GM23248 (cell line): ENCODE data around the gene BICC1. TPM values are rescaled to one million over a fixed set of nuclear protein-coding genes. Genes with fewer than 3 reads are reported as not detected.
A peak's percentile ranks its signal among the peaks of the same experiment; 100 is the strongest.

ENCODE experiments used
- DNase-seq: peaks from one replicate; pipeline ENCODE4 v3.0.0-alpha.2; 2015
- H2AFZ ChIP-seq: fragments of 200-600 bp; sonication (generic); 2 replicates; pipeline ENCODE4 v1.6.1; 2016; ENCODE audit warnings: antibody characterized with exemption
- H3F3A ChIP-seq: fragments of 200-600 bp; sonication (generic); 2 replicates; pipeline ENCODE4 v1.6.1; 2016; ENCODE audit warnings: mild to moderate bottlenecking, antibody characterized with exemption, mixed run types; ENCODE audit not compliant: insufficient read depth
- H3K27ac ChIP-seq: fragments of 200-600 bp; sonication (generic); 2 replicates; pipeline ENCODE4 v1.5.1; 2016; ENCODE audit warnings: mild to moderate bottlenecking
- H3K27me3 ChIP-seq: fragments of 200-600 bp; sonication (generic); replicated peaks from 2 replicates; pipeline ENCODE4 v1.6.1; 2016; ENCODE audit warnings: mild to moderate bottlenecking; ENCODE audit not compliant: insufficient read depth
- H3K36me3 ChIP-seq: fragments of 200-600 bp; sonication (generic); 2 replicates; pipeline ENCODE4 v1.6.1; 2016; ENCODE audit warnings: low read depth, mild to moderate bottlenecking
- H3K4me1 ChIP-seq: fragments of 200-600 bp; sonication (generic); 2 replicates; pipeline ENCODE4 v1.6.1; 2016; ENCODE audit warnings: mild to moderate bottlenecking; ENCODE audit not compliant: insufficient read depth
- H3K4me2 ChIP-seq: fragments of 200-600 bp; sonication (generic); one replicate; pipeline ENCODE4 v1.6.1; 2016; ENCODE audit warnings: mild to moderate bottlenecking; ENCODE audit not compliant: unreplicated experiment
- H3K4me3 ChIP-seq: fragments of 200-600 bp; sonication (generic); 2 replicates; pipeline ENCODE4 v1.5.1; 2016; ENCODE audit warnings: mild to moderate bottlenecking
- H3K79me2 ChIP-seq: fragments of 200-600 bp; sonication (generic); 2 replicates; pipeline ENCODE4 v1.6.1; 2016; ENCODE audit warnings: mild to moderate bottlenecking; ENCODE audit not compliant: insufficient read depth
- H3K9ac ChIP-seq: fragments of 200-600 bp; sonication (generic); 2 replicates; pipeline ENCODE4 v1.6.1; 2016; ENCODE audit warnings: mild to moderate bottlenecking
- H3K9me2 ChIP-seq: fragments of 200-600 bp; sonication (generic); 2 replicates; pipeline ENCODE4 v1.6.1; 2016; ENCODE audit warnings: mixed run types, mild to moderate bottlenecking, moderate library complexity; ENCODE audit not compliant: insufficient read depth
- H3K9me3 ChIP-seq: fragments of 200-600 bp; sonication (generic); one replicate; pipeline ENCODE4 v1.6.1; 2017; ENCODE audit warnings: low read depth
- H4K20me1 ChIP-seq: fragments of 200-600 bp; sonication (generic); 2 replicates; pipeline ENCODE4 v1.6.0; 2016; ENCODE audit not compliant: insufficient read depth
- EZH2 ChIP-seq: fragments of 200-600 bp; sonication (generic); IDR thresholded peaks from 2 replicates; pipeline ENCODE4 v1.6.1; 2018; ENCODE audit warnings: antibody characterized with exemption, mild to moderate bottlenecking; ENCODE audit not compliant: insufficient read depth, poor library complexity, severe bottlenecking
- EZH2phosphoT487 ChIP-seq: fragments of 200-600 bp; sonication (generic); IDR thresholded peaks from 2 replicates; pipeline ENCODE4 v1.6.1; 2018; ENCODE audit warnings: antibody characterized with exemption, moderate library complexity, mild to moderate bottlenecking, low read depth; ENCODE audit not compliant: insufficient read depth
- WGBS, 2 experiments: methylation state at CpG; one replicate each; pipeline ENCODE4 v1.1.6; 2015 to 2017; ENCODE audit warnings: low lambda C conversion rate in 2 of 2, low coverage in 1 of 2; ENCODE audit errors: missing lambda C conversion rate in 2 of 2; 5-methylcytosine and 5-hydroxymethylcytosine counted together
- in situ Hi-C: fragments of 300-500 bp; cut with MboI; formaldehyde crosslinking; loops from 2 replicates; pipeline ENCODE4 v1.15.0; 2020
- polyA plus RNA-seq: library from polyadenylated mRNA; unstranded; fragments of >200 nt; fragmentation: Nextera tagmentation; extraction: Ambion mirVana; gene quantifications from 2 replicates; pipeline ENCODE4 v1.2.1, GENCODE V29; 2016
- total RNA-seq: library from RNA; depleted of rRNA; stranded (reverse); fragments of >200 nt; shearing (Covaris generic); gene quantifications from 2 replicates; pipeline ENCODE4 v1.2.3, GENCODE V29; 2014

The BICC1 gene
- total and polyA plus RNA-seq, 2 experiments from 2014 or later: 80.5 to 97.0 TPM

DNA sequence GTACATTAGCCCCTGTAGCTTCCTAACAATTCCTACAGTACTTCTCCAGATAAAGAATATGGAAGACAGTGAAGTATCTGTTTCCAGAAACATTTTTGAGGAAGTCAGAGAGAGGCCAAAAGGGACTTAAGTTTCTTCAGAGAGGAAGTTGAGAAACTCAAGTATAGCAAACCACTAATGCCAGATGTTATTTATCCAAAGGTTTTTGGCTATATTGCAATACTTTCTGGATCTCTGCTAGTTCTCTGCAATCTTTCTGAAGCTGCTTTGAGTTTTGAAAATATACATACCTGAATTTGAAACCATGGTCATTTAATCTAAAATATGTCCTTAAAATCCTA lies 64.7 kb downstream of the BICC1 start:
- no peak for TF ChIP-seq EZH2phosphoT487
- TF ChIP-seq EZH2: no peak
- H3K27me3 ChIP-seq: no peaks in the 10 kb centered on the region
- H3K4me3 ChIP-seq: peak overlapping the region; percentile 31
- peak; percentile 84 for DNase-seq
- H3K9me3 ChIP-seq: no peaks in the 10 kb centered on the region
- H3K4me1 ChIP-seq: peaks cover 99% of the 10 kb centered on the region
- H3K4me2 ChIP-seq: peak overlapping the region; percentile 70
- H3K9ac ChIP-seq: peak overlapping the region; percentile 24; the same call in 1 of the 2 replicates
- H3F3A ChIP-seq: peaks cover 64% of the 10 kb centered on the region
- in situ Hi-C loops: no loop called here
- peak overlapping the region; percentile 74 for H3K27ac ChIP-seq
- no peaks in the 10 kb centered on the region for H3K36me3 ChIP-seq
- H3K79me2 ChIP-seq: peaks cover 99% of the 10 kb centered on the region
- no peak overlapping the region for H2AFZ ChIP-seq
- H3K9me2 ChIP-seq: no peaks in the 10 kb centered on the region
- H4K20me1 ChIP-seq: 0 out of 2 replicates have a peak, but pooled peaks cover 2% of the 10 kb centered on the region

- Histone ChIP-seq H2AFZ (no peak overlapping the region), H3K9ac (peak overlapping the region; percentile 65), H3K9me2 (no peaks in the 10 kb centered on the region), H3K27ac (peak overlapping the region; percentile 74), H4K20me1 (no peaks in the 10 kb centered on the region), H3K9me3 (no peaks in the 10 kb centered on the region), H3K4me3 (no peak overlapping the region), H3K4me2 (peak overlapping the region; percentile 70), H3F3A (peaks cover 54% of the 10 kb centered on the region), H3K27me3 (no peaks in the 10 kb centered on the region), H3K4me1 (peaks cover 93% of the 10 kb centered on the region), H3K79me2 (peaks cover 99% of the 10 kb centered on the region), H3K36me3 (no peaks in the 10 kb centered on the region)
- in situ Hi-C loops: no loop called here
- no peak for TF ChIP-seq EZH2
- TF ChIP-seq EZH2phosphoT487: no peak
- peak; percentile 32 for DNase-seq
- 79 to 81% methylated on average over 8 of the region's 8 CpGs for WGBS, 2 experiments
Observed at GRCh38 chr10:58578366-58578765, 65.7 kb downstream of the BICC1 start.

- Histone ChIP-seq H3K9me3 (no peaks in the 10 kb centered on the region), H3K4me2 (peak overlapping the region; percentile 70), H3K4me1 (peaks cover 85% of the 10 kb centered on the region), H3K4me3 (peak overlapping the region; percentile 17; the same call in 1 of the 2 replicates), H4K20me1 (0 out of 2 replicates have a peak, but pooled peaks cover 1% of the 10 kb centered on the region), H2AFZ (no peak overlapping the region), H3F3A (peaks cover 46% of the 10 kb centered on the region), H3K27me3 (no peaks in the 10 kb centered on the region), H3K27ac (peak overlapping the region; percentile 74), H3K36me3 (no peaks in the 10 kb centered on the region), H3K9ac (peak overlapping the region; percentile 65), H3K9me2 (no peaks in the 10 kb centered on the region), H3K79me2 (peaks cover 99% of the 10 kb centered on the region)
- TF ChIP-seq EZH2: no peak
- no peak for TF ChIP-seq EZH2phosphoT487
- 47 to 56% methylated on average over 11 of the region's 11 CpGs for WGBS, 2 experiments
- DNase-seq: peak; percentile 86
- in situ Hi-C loops: no loop called here
Observed at GRCh38 chr10:58579011-58579655, 66.5 kb downstream of the BICC1 start.

DNA sequence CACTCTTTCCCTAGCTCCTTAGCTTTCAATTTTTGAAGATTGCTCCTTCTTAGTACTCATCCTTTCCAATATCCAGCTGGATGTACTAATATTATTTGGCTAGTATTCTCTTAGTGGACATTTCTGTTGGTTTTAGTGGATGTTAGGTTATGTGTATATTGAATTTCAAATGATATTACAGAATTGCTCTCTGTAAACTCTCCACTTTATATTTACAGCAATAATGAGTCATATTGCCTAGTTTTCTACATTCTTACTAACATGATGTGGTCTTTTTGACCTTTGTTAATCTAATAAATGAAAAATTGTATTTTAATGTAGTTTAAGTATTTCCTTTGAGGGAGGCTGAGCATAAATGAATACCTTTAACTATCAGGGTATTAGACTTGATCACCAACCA lies 69.4 kb downstream of the BICC1 start:
- H4K20me1 ChIP-seq: 0 out of 2 replicates have a peak, but pooled peaks cover 6% of the 10 kb centered on the region
- in situ Hi-C loops: no loop called here
- no peaks in the 10 kb centered on the region for H3K9me2 ChIP-seq
- H3K4me2 ChIP-seq: peak overlapping the region; percentile 40
- H2AFZ ChIP-seq: no peak overlapping the region
- H3K27me3 ChIP-seq: no peaks in the 10 kb centered on the region
- no peak for TF ChIP-seq EZH2phosphoT487
- no peak for TF ChIP-seq EZH2
- 0 out of 2 replicates have a peak overlapping the region, but pooled peaks have one; percentile 74 for H3K27ac ChIP-seq
- peaks cover 33% of the 10 kb centered on the region for H3F3A ChIP-seq
- H3K9me3 ChIP-seq: no peaks in the 10 kb centered on the region
- peaks cover 99% of the 10 kb centered on the region for H3K79me2 ChIP-seq
- 0 out of 2 replicates have a peak, but pooled peaks cover 3% of the 10 kb centered on the region for H3K36me3 ChIP-seq
- peaks cover 57% of the 10 kb centered on the region for H3K4me1 ChIP-seq
- H3K4me3 ChIP-seq: peak overlapping the region; percentile 18; the same call in 1 of the 2 replicates
- DNase-seq: peak; percentile 41
- H3K9ac ChIP-seq: no peak overlapping the region

DNA sequence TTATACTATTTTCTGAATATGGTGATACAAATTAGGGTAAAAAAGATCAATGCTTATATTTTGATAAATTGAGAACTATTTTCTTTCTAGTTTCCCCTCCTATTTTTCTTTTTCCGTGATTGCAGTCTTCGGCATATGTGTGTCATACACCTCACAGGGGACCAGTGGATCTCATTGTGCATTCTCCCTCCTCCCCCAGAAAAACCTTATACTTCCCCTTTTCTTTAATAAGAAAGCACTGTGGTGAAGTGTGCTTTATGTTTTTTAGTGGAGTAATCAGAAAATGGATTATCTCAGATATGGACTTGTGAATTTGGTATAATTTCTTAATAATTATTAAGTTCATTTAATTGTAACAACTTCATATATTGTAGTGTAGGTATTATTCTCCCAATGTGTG lies 72.8 kb downstream of the BICC1 start:
- no peak for DNase-seq
- no peaks in the 10 kb centered on the region for H3K9me3 ChIP-seq
- 94 to 98% methylated on average over 2 of the region's 2 CpGs for WGBS, 2 experiments
- H3K9me2 ChIP-seq: no peaks in the 10 kb centered on the region
- peaks cover 4% of the 10 kb centered on the region for H3F3A ChIP-seq
- H3K36me3 ChIP-seq: 0 out of 2 replicates have a peak, but pooled peaks cover 3% of the 10 kb centered on the region
- 0 out of 2 replicates have a peak, but pooled peaks cover 6% of the 10 kb centered on the region for H4K20me1 ChIP-seq
- TF ChIP-seq EZH2 (no peak), EZH2phosphoT487 (no peak)
- no peak overlapping the region for H3K27ac ChIP-seq
- no peaks in the 10 kb centered on the region for H3K27me3 ChIP-seq
- no peak overlapping the region for H2AFZ ChIP-seq
- no peak overlapping the region for H3K4me2 ChIP-seq
- H3K79me2 ChIP-seq: peaks cover 95% of the 10 kb centered on the region
- peaks cover 43% of the 10 kb centered on the region for H3K4me1 ChIP-seq
- no peak overlapping the region for H3K4me3 ChIP-seq
- no peak overlapping the region for H3K9ac ChIP-seq
- in situ Hi-C loops: no loop called here
